T-helper 22 cell (primary cell): ENCODE results near the gene RIOX2.
"Not testable (repeated sequence)": the region's sequence is repeated elsewhere in the genome, so short reads cannot be mapped to it uniquely, and the experiment has no call there.

Experiments
- DNase-seq: peaks from one replicate; pipeline ENCODE4 v3.0.0-alpha.2; 2020; ENCODE audit warnings: low read depth

The RIOX2 gene

GRCh38 chr3:97971679-97972567 lies at the start of gene RIOX2:
RIOX2 (minus strand) TSS chr3:97972431; CDS start chr3:97967593, 4,838 bp downstream.
- DNase-seq: peak; percentile 53

- no peak for DNase-seq
Observed at GRCh38 chr3:98020412-98020811, 48.2 kb upstream of the RIOX2 start.

- no peak for DNase-seq
Observed at GRCh38 chr3:98018301-98018700, 46.1 kb upstream of the RIOX2 start.

GRCh38 chr3:98014268-98014585 lies 42.0 kb upstream of the RIOX2 start:
- DNase-seq: no peak

- DNase-seq: no peak
Observed at GRCh38 chr3:98013411-98014267, 41.4 kb upstream of the RIOX2 start.

GRCh38 chr3:98012979-98013378 lies 40.7 kb upstream of the RIOX2 start:
- no peak for DNase-seq

- DNase-seq: not testable (repeated sequence)
Observed at GRCh38 chr3:98010883-98011449, 38.7 kb upstream of the RIOX2 start.

- no peak for DNase-seq
Observed at GRCh38 chr3:98010194-98010882, 38.1 kb upstream of the RIOX2 start.

- DNase-seq: no peak
Observed at GRCh38 chr3:98008855-98009254, 36.6 kb upstream of the RIOX2 start.

GRCh38 chr3:98005438-98005837 lies 33.2 kb upstream of the RIOX2 start:
- no peak for DNase-seq

GRCh38 chr3:98004721-98005120 lies 32.5 kb upstream of the RIOX2 start:
- no peak for DNase-seq

- DNase-seq: no peak
Observed at GRCh38 chr3:98003306-98003969, 31.2 kb upstream of the RIOX2 start.

GRCh38 chr3:98002717-98003116 lies 30.5 kb upstream of the RIOX2 start:
- no peak for DNase-seq

GRCh38 chr3:97999994-98000393 lies 27.8 kb upstream of the RIOX2 start:
- DNase-seq: no peak

GRCh38 chr3:97999103-97999502 lies 26.9 kb upstream of the RIOX2 start:
- no peak for DNase-seq

GRCh38 chr3:97996988-97997387 lies 24.8 kb upstream of the RIOX2 start:
- DNase-seq: no peak

- no peak for DNase-seq
Observed at GRCh38 chr3:97994328-97994945, 22.2 kb upstream of the RIOX2 start.

- DNase-seq: no peak
Observed at GRCh38 chr3:97993526-97993925, 21.3 kb upstream of the RIOX2 start.

- no peak for DNase-seq
Observed at GRCh38 chr3:97992547-97993173, 20.4 kb upstream of the RIOX2 start.

- no peak for DNase-seq
Observed at GRCh38 chr3:97991293-97991682, 19.1 kb upstream of the RIOX2 start.
